Endothelial cell of umbilical vein (primary cell): ENCODE data around the gene ST6GAL1. TPM values are rescaled to one million over a fixed set of nuclear protein-coding genes. Genes with fewer than 3 reads are reported as not detected.
A peak's percentile ranks its signal among the peaks of the same experiment; 100 is the strongest.

Source experiments
- BruUV-seq: library from RNA; stranded (reverse); fragments of 400-500 nt; replicated peaks from 2 replicates; lab custom pipeline; 2021; lab: Mats Ljungman, UMichigan
- CTCF ChIA-PET: fragments of 300-600, 350-600 bp; sonication (Branson Sonifier 250); formaldehyde crosslinking; loops from one replicate; lab custom pipeline; 2021; ENCODE audit warnings: antibody characterized with exemption, inconsistent platforms; lab: Charles Lee
- POLR2A ChIA-PET: fragments of 300-600, 350-600 bp; sonication (Branson Sonifier 250); formaldehyde crosslinking; loops from one replicate; lab custom pipeline; 2021; ENCODE audit warnings: antibody characterized with exemption, inconsistent platforms; lab: Charles Lee
- DNase-seq: peaks from one replicate; pipeline ENCODE4 v3.0.0-alpha.2; 2011; ENCODE audit warnings: low read depth, low spot score
- FAIRE-seq: peaks from 2 replicates; lab custom pipeline; 2011; peaks lifted over from hg19 to GRCh38; lab: Jason Lieb, UNC
- H2AFZ ChIP-seq: 2 replicates; pipeline ENCODE4 v1.6.0; 2012; ENCODE audit warnings: low read depth, low read length, control low read depth, inconsistent platforms
- H3K27ac ChIP-seq: 2 replicates; pipeline ENCODE4 v1.5.1; 2011; ENCODE audit warnings: low read depth, mild to moderate bottlenecking, control low read depth, low read length, moderate library complexity; ENCODE audit not compliant: insufficient read depth
- H3K27me3 ChIP-seq, 2 experiments: 2 replicates each; pipeline versions ENCODE4 v1.6.0 to v1.6.1; 2011; ENCODE audit warnings: low read length in 2 of 2, mixed read lengths in 1 of 2; ENCODE audit not compliant: control insufficient read depth in 2 of 2, insufficient read depth in 2 of 2
- H3K36me3 ChIP-seq, 2 experiments: 2 replicates in 1 of 2; 3 replicates in 1 of 2; pipeline ENCODE4 v1.5.1; 2011; ENCODE audit warnings: low read length in 2 of 2, mild to moderate bottlenecking in 1 of 2, moderate library complexity in 1 of 2; ENCODE audit not compliant: control insufficient read depth in 2 of 2, insufficient read depth in 2 of 2; ENCODE audit errors: extremely low read depth in 1 of 2
- H3K4me1 ChIP-seq: 3 replicates; pipeline ENCODE4 v1.5.1; 2011; ENCODE audit warnings: mild to moderate bottlenecking, low read length; ENCODE audit not compliant: control insufficient read depth, insufficient read depth; ENCODE audit errors: extremely low read depth
- H3K4me2 ChIP-seq: 2 replicates; pipeline ENCODE4 v1.6.1; 2011; ENCODE audit warnings: low read length, control low read depth, mixed read lengths; ENCODE audit not compliant: insufficient read depth
- H3K4me3 ChIP-seq, 3 experiments: fragments of 200-600 bp in 1 of 3; sonication (generic), shearing (Covaris generic) in 1 of 3; replicated peaks in 1 of 3; 2 replicates each; pipeline ENCODE4 v1.5.1; 2011 to 2016; ENCODE audit warnings: control low read depth in 3 of 3, low read length in 3 of 3, mild to moderate bottlenecking in 2 of 3, inconsistent platforms in 1 of 3, low read depth in 1 of 3, moderate library complexity in 1 of 3; ENCODE audit not compliant: insufficient read depth in 1 of 3
- H3K79me2 ChIP-seq: 2 replicates; pipeline ENCODE4 v1.6.0; 2012; ENCODE audit warnings: low read length, inconsistent platforms; ENCODE audit not compliant: control insufficient read depth, insufficient read depth
- H3K9ac ChIP-seq: replicated peaks from 2 replicates; pipeline ENCODE3; 2011; ENCODE audit warnings: low read length, control low read depth; ENCODE audit not compliant: insufficient read depth; ENCODE audit errors: extremely low read depth
- H3K9me1 ChIP-seq: replicated peaks from 3 replicates; pipeline ENCODE4 v1.6.0; 2011; ENCODE audit warnings: mild to moderate bottlenecking, low read length; ENCODE audit not compliant: control insufficient read depth, insufficient read depth; ENCODE audit errors: extremely low read depth
- H3K9me3 ChIP-seq: replicated peaks from 2 replicates; pipeline ENCODE4 v1.5.1; 2012; ENCODE audit warnings: low read length, inconsistent platforms; ENCODE audit not compliant: control insufficient read depth, insufficient read depth
- H4K20me1 ChIP-seq: replicated peaks from 2 replicates; pipeline ENCODE3; 2011; ENCODE audit warnings: mild to moderate bottlenecking, low read length; ENCODE audit not compliant: control insufficient read depth, insufficient read depth; ENCODE audit errors: extremely low read depth
- EZH2 ChIP-seq: IDR thresholded peaks from 2 replicates; pipeline ENCODE4 v1.6.1; 2012; ENCODE audit warnings: borderline replicate concordance, low read depth, mild to moderate bottlenecking, moderate library complexity, low read length, inconsistent platforms; ENCODE audit not compliant: severe bottlenecking
- FOS ChIP-seq: IDR thresholded peaks from 2 replicates; pipeline ENCODE4 v1.6.1; 2011; ENCODE audit warnings: mild to moderate bottlenecking, low read length, moderate library complexity, borderline replicate concordance; ENCODE audit not compliant: insufficient read depth
- GATA2 ChIP-seq: IDR thresholded peaks from 2 replicates; pipeline ENCODE4 v1.7.0; 2011; ENCODE audit warnings: low read depth, mild to moderate bottlenecking, moderate library complexity, mixed read lengths, low read length; ENCODE audit not compliant: insufficient read length, insufficient read depth
- JUN ChIP-seq: IDR thresholded peaks from 2 replicates; pipeline ENCODE4 v1.6.1; 2011; ENCODE audit warnings: borderline replicate concordance, low read depth; ENCODE audit not compliant: insufficient read length, insufficient read depth
- MAX ChIP-seq: IDR thresholded peaks from 2 replicates; pipeline ENCODE4 v1.6.1; 2011; ENCODE audit not compliant: insufficient read depth, insufficient read length
- MYC ChIP-seq: IDR thresholded peaks from one replicate; pipeline ENCODE4 v1.6.1; 2011; ENCODE audit warnings: mild to moderate bottlenecking, low read depth, low read length
- POLR2AphosphoS5 ChIP-seq: IDR thresholded peaks from 2 replicates; pipeline ENCODE4 v1.6.1; 2012; ENCODE audit warnings: low read depth, mild to moderate bottlenecking, control low read depth, low read length, moderate library complexity; ENCODE audit not compliant: insufficient read depth
- dilution Hi-C: fragments of 300-500 bp; cut with MboI; formaldehyde crosslinking; loops from one replicate; pipeline ENCODE4 v1.15.0; 2019; ENCODE audit warnings: low sequenced_read_pairs; ENCODE audit not compliant: extremely low pct_ligation_motif_present
- intact Hi-C: fragments of 100-400 bp; cut with micrococcal nuclease; formaldehyde crosslinking; loops from one replicate; pipeline ENCODE4 v1.10.0; 2022
- polyA plus RNA-seq, 4 experiments: library from polyadenylated mRNA; depleted of rRNA in 3 of 4; stranded (reverse) in 3 of 4; unstranded in 1 of 4; fragments of >200 nt; gene quantifications; 2 replicates each; pipeline versions ENCODE4 v1.2.1 to v1.2.3, GENCODE V29; 2011 to 2012; ENCODE audit warnings: missing spikeins in 1 of 4
- total RNA-seq: library from RNA; stranded (reverse); gene quantifications from 2 replicates; pipeline ENCODE4 v1.2.3, GENCODE V29; 2021

ST6GAL1 gene
- total and polyA plus RNA-seq, 2 donors (not counting 3 experiments of a cell fraction or from before 2014, with no cell fraction given): 63.9 to 101 TPM

GRCh38 chr3:187013159-187013716, 82.9 kb downstream of the ST6GAL1 start:
- Histone ChIP-seq H3K4me2 (peak overlapping the region; percentile 74), H3K9ac (no peak overlapping the region), H3K9me3 (no peaks in the 10 kb centered on the region), H2AFZ (no peak overlapping the region), H3K4me3 (no peak overlapping the region), H4K20me1 (no peaks in the 10 kb centered on the region), H3K9me1 (no peaks in the 10 kb centered on the region), H3K27ac (peak overlapping the region; percentile 72), H3K4me1 (peaks cover 59% of the 10 kb centered on the region), H3K36me3 (no peaks in the 10 kb centered on the region), H3K79me2 (no peaks in the 10 kb centered on the region), H3K27me3 (no peaks in the 10 kb centered on the region)
- dilution Hi-C loops (no loop called here), intact Hi-C loops (loop anchor here (5.0 kb wide), 1 partner anchor 141 kb away; no protein-coding TSS in a partner anchor)
- peak; percentile 87 for DNase-seq
- POLR2A ChIA-PET: no interaction called here
- CTCF ChIA-PET: interaction anchor here (1.0 to 1.3 kb wide), 2 partner anchors 126 to 164 kb away, joined by 3 to 7 read pairs; partner anchors contain the start of gene RPL39L
- no TSS peak for BruUV-seq
- FAIRE-seq: no peak
- TF ChIP-seq JUN (peak; percentile 1), POLR2AphosphoS5 (no peak)

- no peaks in the 10 kb centered on the region for H3K36me3 ChIP-seq
- no TSS peak for BruUV-seq
- POLR2A ChIA-PET: no interaction called here
- no peak for TF ChIP-seq EZH2
- TF ChIP-seq MYC: no peak
- no peak for TF ChIP-seq POLR2AphosphoS5
- no peak for TF ChIP-seq FOS
- TF ChIP-seq GATA2: no peak
- no peak for TF ChIP-seq MAX
- peak; percentile 35 for FAIRE-seq
- intact Hi-C loops (loop anchor here (5.0 kb wide), 1 partner anchor 142 kb away; no protein-coding TSS in a partner anchor), dilution Hi-C loops (no loop called here)
- H3K9me1 ChIP-seq: no peaks in the 10 kb centered on the region
- CTCF ChIA-PET: interaction anchor here (1.0 kb wide), 1 partner anchor 12 kb away, joined by 3 read pairs; no protein-coding TSS in a partner anchor
- DNase-seq: peak; percentile 90
- no peaks in the 10 kb centered on the region for H4K20me1 ChIP-seq
- no peaks in the 10 kb centered on the region for H3K27me3 ChIP-seq
- peaks cover 59% of the 10 kb centered on the region for H3K4me1 ChIP-seq
- no peaks in the 10 kb centered on the region for H3K9me3 ChIP-seq
- no peak overlapping the region for H3K27ac ChIP-seq
- no peak overlapping the region for H3K4me3 ChIP-seq
- H2AFZ ChIP-seq: no peak overlapping the region
- H3K79me2 ChIP-seq: no peaks in the 10 kb centered on the region
- no peak overlapping the region for H3K4me2 ChIP-seq
- H3K9ac ChIP-seq: no peak overlapping the region
Observed at GRCh38 chr3:187014417-187014864, 84.1 kb downstream of the ST6GAL1 start.
